ENCODE data around the gene NLGN4X. TPM values are rescaled to one million over a fixed set of nuclear protein-coding genes. Genes with fewer than 3 reads are reported as not detected.

The NLGN4X gene
- total RNA-seq, 4 donors from 2014 or later = 1.7 to 8.2 (median 4.8) TPM

GRCh38 chrX:6175914-6176313 is 52.8 kb downstream of the NLGN4X start:
- Histone ChIP-seq H3K27me3 (no peaks in the 10 kb centered on the region), H3K36me3 (no peaks in the 10 kb centered on the region), H3K9me3 (no peaks in the 10 kb centered on the region), H3K27ac (replicated peaks in 1 of 4) (no peak overlapping the region), H3K4me3 (no peak overlapping the region), H3K4me1 (no peaks in the 10 kb centered on the region)
- intact Hi-C loops (cut with DNase I) = no loop called here
- WGBS = 85% methylated on average over 3 of the region's 3 CpGs
- no peak for DNase-seq (ENCODE audit: extremely low spot score)
- no peak for TF ChIP-seq POLR2A (IDR thresholded peaks at IDR 0.05; ENCODE audit: low read depth)
- TF ChIP-seq, protein P1, sequence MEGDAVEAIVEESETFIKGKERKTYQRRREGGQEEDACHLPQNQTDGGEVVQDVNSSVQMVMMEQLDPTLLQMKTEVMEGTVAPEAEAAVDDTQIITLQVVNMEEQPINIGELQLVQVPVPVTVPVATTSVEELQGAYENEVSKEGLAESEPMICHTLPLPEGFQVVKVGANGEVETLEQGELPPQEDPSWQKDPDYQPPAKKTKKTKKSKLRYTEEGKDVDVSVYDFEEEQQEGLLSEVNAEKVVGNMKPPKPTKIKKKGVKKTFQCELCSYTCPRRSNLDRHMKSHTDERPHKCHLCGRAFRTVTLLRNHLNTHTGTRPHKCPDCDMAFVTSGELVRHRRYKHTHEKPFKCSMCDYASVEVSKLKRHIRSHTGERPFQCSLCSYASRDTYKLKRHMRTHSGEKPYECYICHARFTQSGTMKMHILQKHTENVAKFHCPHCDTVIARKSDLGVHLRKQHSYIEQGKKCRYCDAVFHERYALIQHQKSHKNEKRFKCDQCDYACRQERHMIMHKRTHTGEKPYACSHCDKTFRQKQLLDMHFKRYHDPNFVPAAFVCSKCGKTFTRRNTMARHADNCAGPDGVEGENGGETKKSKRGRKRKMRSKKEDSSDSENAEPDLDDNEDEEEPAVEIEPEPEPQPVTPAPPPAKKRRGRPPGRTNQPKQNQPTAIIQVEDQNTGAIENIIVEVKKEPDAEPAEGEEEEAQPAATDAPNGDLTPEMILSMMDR (IDR thresholded peaks at IDR 0.05) = no peak
- no peak for TF ChIP-seq EP300 (IDR thresholded peaks at IDR 0.05)
- no peak for TF ChIP-seq POLR2AphosphoS5 (IDR thresholded peaks at IDR 0.05)

DNA sequence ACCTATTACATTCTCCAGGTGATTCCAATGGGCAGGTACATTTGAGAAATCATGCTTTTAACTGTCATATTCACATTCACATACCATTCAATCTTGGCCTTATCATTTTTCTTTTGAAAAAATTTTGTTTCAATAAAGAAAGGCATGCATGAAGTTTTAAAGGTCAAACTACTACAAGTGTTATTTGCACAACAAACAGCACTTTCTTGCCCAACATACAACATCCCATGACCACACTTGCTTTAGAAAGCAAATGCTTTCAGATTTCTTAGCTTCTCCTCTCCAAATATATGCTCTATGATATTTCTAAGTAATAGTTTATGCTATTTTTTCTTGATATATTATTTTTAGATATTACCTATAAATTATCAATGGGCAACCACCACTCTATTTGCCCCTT is 58.2 kb downstream of the NLGN4X start:
- H3K36me3 ChIP-seq = no peaks in the 10 kb centered on the region

DNA sequence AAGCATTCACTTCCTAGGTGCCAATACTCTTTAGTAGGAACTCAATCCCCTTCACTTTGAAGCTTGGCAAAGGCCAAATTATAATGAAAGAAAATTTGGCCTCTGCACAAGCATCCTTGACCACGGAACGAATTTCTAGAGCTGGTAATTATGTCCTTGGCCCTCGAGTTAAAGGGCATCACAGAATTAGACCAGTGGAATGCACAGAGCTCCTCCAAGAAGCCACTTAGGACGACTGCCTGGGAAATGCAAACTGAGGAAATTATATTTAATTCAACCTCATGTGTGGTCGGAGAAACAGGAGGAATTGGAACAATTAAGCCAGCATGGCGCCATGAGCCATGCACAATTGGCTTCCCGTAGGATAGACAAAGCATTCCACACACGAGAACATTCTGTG is 59.3 kb downstream of the NLGN4X start:
- 61% methylated on average over 8 of the region's 8 CpGs for WGBS
- DNase-seq (ENCODE audit: extremely low spot score) = no peak
- H3K27ac ChIP-seq (replicated peaks in 1 of 4) = no peak overlapping the region
- H3K27me3 ChIP-seq = no peaks in the 10 kb centered on the region
- H3K36me3 ChIP-seq = no peaks in the 10 kb centered on the region
- TF ChIP-seq EP300 (IDR thresholded peaks at IDR 0.05) = no peak
- TF ChIP-seq POLR2A (IDR thresholded peaks at IDR 0.05; ENCODE audit: low read depth) = no peak
- TF ChIP-seq, protein P1 (IDR thresholded peaks at IDR 0.05) = no peak
- TF ChIP-seq POLR2AphosphoS5 (IDR thresholded peaks at IDR 0.05) = no peak
- H3K9me3 ChIP-seq = no peaks in the 10 kb centered on the region
- intact Hi-C loops (cut with DNase I) = no loop called here
- H3K4me3 ChIP-seq = no peak overlapping the region
- no peaks in the 10 kb centered on the region for H3K4me1 ChIP-seq

More for the DNA sequence above, 58.2 kb downstream of the NLGN4X start:
- intact Hi-C loops (cut with DNase I) = no loop called here
- H3K27ac ChIP-seq (replicated peaks in 1 of 4) = no peak overlapping the region
- no peaks in the 10 kb centered on the region for H3K27me3 ChIP-seq
- no peaks in the 10 kb centered on the region for H3K9me3 ChIP-seq
- no peak overlapping the region for H3K4me3 ChIP-seq
- no peak for TF ChIP-seq EP300 (IDR thresholded peaks at IDR 0.05)
- no peak for TF ChIP-seq POLR2A (IDR thresholded peaks at IDR 0.05; ENCODE audit: low read depth)
- no peak for TF ChIP-seq POLR2AphosphoS5 (IDR thresholded peaks at IDR 0.05)
- TF ChIP-seq, protein P1 (IDR thresholded peaks at IDR 0.05) = no peak
- no peaks in the 10 kb centered on the region for H3K4me1 ChIP-seq
- DNase-seq (ENCODE audit: extremely low spot score) = no peak

DNA sequence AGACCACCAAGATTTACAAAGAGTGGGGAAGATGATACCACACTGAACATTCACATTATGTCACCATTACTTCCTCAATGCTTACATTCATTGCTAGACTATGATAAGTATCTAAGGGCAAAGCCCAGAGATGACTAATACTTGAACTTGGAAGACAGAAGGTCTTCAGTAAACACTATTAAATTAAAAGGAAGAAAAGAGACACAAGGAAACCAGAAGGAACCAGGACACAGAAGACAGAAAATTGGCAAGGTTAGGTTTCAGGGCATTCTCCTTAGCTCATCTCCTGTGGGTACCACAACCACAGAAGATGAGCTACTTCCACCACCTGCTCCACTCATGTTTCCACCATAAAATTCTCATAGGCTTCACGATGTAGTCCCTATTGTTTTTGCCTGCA is 64.9 kb downstream of the NLGN4X start:
- no peaks in the 10 kb centered on the region for H3K27me3 ChIP-seq
- no peaks in the 10 kb centered on the region for H3K36me3 ChIP-seq
- intact Hi-C loops (cut with DNase I) = no loop called here
- no peaks in the 10 kb centered on the region for H3K4me1 ChIP-seq
- no peak for DNase-seq (ENCODE audit: extremely low spot score)
- no peak overlapping the region for H3K27ac ChIP-seq (replicated peaks in 1 of 4)
- H3K4me3 ChIP-seq = no peak overlapping the region
- 87% methylated on average over 1 of the region's 1 CpG for WGBS
- no peaks in the 10 kb centered on the region for H3K9me3 ChIP-seq
- TF ChIP-seq EP300 (IDR thresholded peaks at IDR 0.05) (no peak), POLR2A (IDR thresholded peaks at IDR 0.05; ENCODE audit: low read depth) (no peak), POLR2AphosphoS5 (IDR thresholded peaks at IDR 0.05) (no peak)
- TF ChIP-seq, protein P1 (IDR thresholded peaks at IDR 0.05) = no peak

DNA sequence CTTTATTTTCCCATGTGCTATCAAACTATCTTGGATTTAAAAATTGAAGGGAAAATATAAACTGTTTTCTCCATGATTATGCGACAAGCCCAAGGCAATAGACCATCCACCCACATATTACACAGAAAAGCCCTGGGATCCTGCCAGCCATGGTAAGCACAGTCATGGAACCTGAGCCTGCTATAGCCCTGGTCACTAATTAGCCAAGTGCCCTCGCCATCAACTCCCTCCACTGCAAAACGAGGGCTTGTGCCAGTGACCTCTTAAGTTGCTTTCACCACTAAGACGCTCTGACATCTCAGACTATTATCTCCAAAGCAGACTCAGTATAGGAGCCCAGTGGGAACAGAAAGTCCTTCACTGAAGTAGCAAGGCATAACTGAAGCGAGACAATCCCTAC is 69.2 kb downstream of the NLGN4X start:
- DNase-seq (ENCODE audit: extremely low spot score) = no peak
- no peaks in the 10 kb centered on the region for H3K9me3 ChIP-seq
- H3K36me3 ChIP-seq = no peaks in the 10 kb centered on the region
- no peaks in the 10 kb centered on the region for H3K4me1 ChIP-seq
- WGBS = 73% methylated on average over 5 of the region's 5 CpGs
- no peaks in the 10 kb centered on the region for H3K27me3 ChIP-seq
- no peak overlapping the region for H3K27ac ChIP-seq (replicated peaks in 1 of 4)
- TF ChIP-seq POLR2AphosphoS5 (IDR thresholded peaks at IDR 0.05) (no peak), POLR2A (IDR thresholded peaks at IDR 0.05; ENCODE audit: low read depth) (no peak), EP300 (IDR thresholded peaks at IDR 0.05) (no peak)
- TF ChIP-seq, protein P1 (IDR thresholded peaks at IDR 0.05) = no peak
- H3K4me3 ChIP-seq = no peak overlapping the region
- intact Hi-C loops (cut with DNase I) = no loop called here
